Esophagus muscularis mucosa (tissue), 4 donors: ENCODE results near the gene WDR64. TPM values are rescaled to one million over a fixed set of nuclear protein-coding genes. Genes with fewer than 3 reads are reported as not detected.
"Not testable (repeated sequence)": the region's sequence is repeated elsewhere in the genome, so short reads cannot be mapped to it uniquely, and the experiment has no call there.

Source experiments
- DNase-seq: peaks from one replicate; pipeline ENCODE4 v3.0.0-alpha.2; 2017; ENCODE audit errors: extremely low spot score
- H3K27ac ChIP-seq, 4 donors: fragments of 200-600 bp; sonication (generic); replicated peaks in 1 of 4; 1 replicate in 3 of 4; 2 replicates in 1 of 4; pipeline ENCODE4 v1.5.1; 2016 to 2019; ENCODE audit warnings: mild to moderate bottlenecking in 1 of 4
- H3K27me3 ChIP-seq, 4 donors: fragments of 200-600 bp; sonication (generic); one replicate each; pipeline versions ENCODE4 v1.5.1 to v1.6.0; 2016 to 2019
- H3K36me3 ChIP-seq, 4 donors: fragments of 200-600 bp; sonication (generic); one replicate each; pipeline ENCODE4 v1.5.1; 2016 to 2019
- H3K4me1 ChIP-seq, 4 donors: fragments of 200-600 bp; sonication (generic); one replicate each; pipeline ENCODE4 v1.5.1; 2016 to 2019
- H3K4me3 ChIP-seq, 4 donors: fragments of 200-600 bp; sonication (generic); 1 replicate in 2 of 4; 2 replicates in 2 of 4; pipeline ENCODE4 v1.5.1; 2016 to 2019; ENCODE audit warnings: mild to moderate bottlenecking in 4 of 4, moderate library complexity in 1 of 4
- H3K9me3 ChIP-seq, 4 donors: fragments of 200-600 bp; sonication (generic); 1 replicate in 3 of 4; 2 replicates in 1 of 4; pipeline ENCODE4 v1.5.1; 2016 to 2019
- EP300 ChIP-seq: sonication (generic); formaldehyde crosslinking; IDR thresholded peaks from one replicate; pipeline ENCODE4 v1.6.1; 2017; ENCODE audit warnings: antibody characterized with exemption
- POLR2A ChIP-seq: fragments of 450-650 bp; IDR thresholded peaks from one replicate; pipeline ENCODE4 v1.6.1; 2017; ENCODE audit warnings: antibody characterized with exemption, moderate library complexity, mild to moderate bottlenecking, low read depth
- POLR2AphosphoS5 ChIP-seq, 2 donors: sonication (generic); formaldehyde crosslinking; IDR thresholded peaks; one replicate each; pipeline ENCODE4 v1.6.1; 2017; ENCODE audit warnings: antibody characterized with exemption in 2 of 2
- WGBS: methylation state at CpG from one replicate; pipeline ENCODE4 v1.1.5; 2018; 5-methylcytosine and 5-hydroxymethylcytosine counted together
- intact Hi-C: fragments of 100-400 bp; cut with DNase I; formaldehyde crosslinking; loops from one replicate; pipeline ENCODE4 v1.15.1; 2023
- total RNA-seq, 4 donors: library from RNA; depleted of rRNA; stranded (reverse); fragments of >200 nt; gene quantifications; one replicate each; pipeline versions ENCODE4 v1.1.0 to v1.2.1, GENCODE V29; 2016
- TF ChIP-seq, protein P1 (sequence below), 3 experiments: fragments of 200-600 bp in 2 of 3; fragments of 450-650 bp in 1 of 3; sonication (generic) in 2 of 3; IDR thresholded peaks; one replicate each; pipeline ENCODE4 v1.5.1; 2017 to 2019; ENCODE audit warnings: antibody characterized with exemption in 3 of 3, mild to moderate bottlenecking in 2 of 3, moderate library complexity in 1 of 3

The WDR64 gene
- total RNA-seq, 4 donors from 2014 or later, result not detected

DNA sequence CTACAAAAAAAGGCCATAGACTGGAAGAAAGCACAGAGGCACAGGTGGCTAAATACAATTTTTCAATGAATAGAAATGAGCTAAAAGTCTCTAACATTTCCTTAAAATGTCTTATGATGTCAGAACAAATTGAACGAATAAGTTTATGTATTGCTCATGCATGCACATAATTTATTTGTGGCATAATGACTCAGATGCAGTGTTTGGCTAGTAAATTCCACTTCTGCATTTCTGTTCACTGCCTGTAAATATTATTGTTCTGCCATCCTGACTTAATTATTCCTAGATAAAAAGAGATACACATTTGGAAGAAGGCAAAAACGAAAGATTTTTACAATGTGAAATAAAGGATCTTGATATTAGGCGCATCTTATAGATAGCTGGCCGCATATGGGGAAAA lies 169.3 kb downstream of the WDR64 start:
- H3K9me3 ChIP-seq, result no peaks in the 10 kb centered on the region
- H3K36me3 ChIP-seq, result no peaks in the 10 kb centered on the region
- DNase-seq, result no peak
- TF ChIP-seq POLR2A (no peak), POLR2AphosphoS5 (IDR thresholded peaks at IDR 0.05) (no peak), EP300 (no peak)
- TF ChIP-seq, protein P1, sequence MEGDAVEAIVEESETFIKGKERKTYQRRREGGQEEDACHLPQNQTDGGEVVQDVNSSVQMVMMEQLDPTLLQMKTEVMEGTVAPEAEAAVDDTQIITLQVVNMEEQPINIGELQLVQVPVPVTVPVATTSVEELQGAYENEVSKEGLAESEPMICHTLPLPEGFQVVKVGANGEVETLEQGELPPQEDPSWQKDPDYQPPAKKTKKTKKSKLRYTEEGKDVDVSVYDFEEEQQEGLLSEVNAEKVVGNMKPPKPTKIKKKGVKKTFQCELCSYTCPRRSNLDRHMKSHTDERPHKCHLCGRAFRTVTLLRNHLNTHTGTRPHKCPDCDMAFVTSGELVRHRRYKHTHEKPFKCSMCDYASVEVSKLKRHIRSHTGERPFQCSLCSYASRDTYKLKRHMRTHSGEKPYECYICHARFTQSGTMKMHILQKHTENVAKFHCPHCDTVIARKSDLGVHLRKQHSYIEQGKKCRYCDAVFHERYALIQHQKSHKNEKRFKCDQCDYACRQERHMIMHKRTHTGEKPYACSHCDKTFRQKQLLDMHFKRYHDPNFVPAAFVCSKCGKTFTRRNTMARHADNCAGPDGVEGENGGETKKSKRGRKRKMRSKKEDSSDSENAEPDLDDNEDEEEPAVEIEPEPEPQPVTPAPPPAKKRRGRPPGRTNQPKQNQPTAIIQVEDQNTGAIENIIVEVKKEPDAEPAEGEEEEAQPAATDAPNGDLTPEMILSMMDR (IDR thresholded peaks at IDR 0.05), result no peak
- no peak overlapping the region for H3K4me3 ChIP-seq
- WGBS, result 84% methylated on average over 4 of the region's 4 CpGs
- H3K4me1 ChIP-seq, result no peaks in the 10 kb centered on the region
- H3K27ac ChIP-seq, result no peak overlapping the region
- no peaks in the 10 kb centered on the region for H3K27me3 ChIP-seq
- intact Hi-C loops, result no loop called here

DNA sequence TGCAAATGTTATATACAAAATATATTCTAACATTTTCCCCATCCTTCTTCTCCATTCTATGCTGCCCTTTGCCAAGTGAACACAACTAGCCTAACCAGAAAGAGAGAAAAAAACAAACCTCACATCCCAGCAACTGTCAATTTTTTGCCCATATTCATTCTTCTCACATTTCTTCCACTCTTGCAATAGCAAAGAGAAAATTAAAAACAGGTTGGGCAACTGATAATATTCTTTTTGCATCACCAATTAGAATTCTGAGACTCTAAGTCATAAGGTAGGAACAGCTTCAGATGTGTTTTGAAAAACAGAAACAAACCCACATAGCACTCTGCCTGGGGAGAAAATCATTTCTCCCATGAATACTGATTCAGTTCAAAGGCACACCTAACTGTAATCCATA lies 170.8 kb downstream of the WDR64 start:
- Histone ChIP-seq H3K4me1 (no peaks in the 10 kb centered on the region), H3K27ac (no peak overlapping the region), H3K4me3 (no peak overlapping the region), H3K9me3 (no peaks in the 10 kb centered on the region), H3K27me3 (no peaks in the 10 kb centered on the region), H3K36me3 (no peaks in the 10 kb centered on the region)
- no peak for DNase-seq
- intact Hi-C loops, result no loop called here
- no peak for TF ChIP-seq POLR2AphosphoS5 (IDR thresholded peaks at IDR 0.05)
- TF ChIP-seq POLR2A, result no peak
- TF ChIP-seq EP300, result no peak
- TF ChIP-seq, protein P1 (IDR thresholded peaks at IDR 0.05), result no peak

DNA sequence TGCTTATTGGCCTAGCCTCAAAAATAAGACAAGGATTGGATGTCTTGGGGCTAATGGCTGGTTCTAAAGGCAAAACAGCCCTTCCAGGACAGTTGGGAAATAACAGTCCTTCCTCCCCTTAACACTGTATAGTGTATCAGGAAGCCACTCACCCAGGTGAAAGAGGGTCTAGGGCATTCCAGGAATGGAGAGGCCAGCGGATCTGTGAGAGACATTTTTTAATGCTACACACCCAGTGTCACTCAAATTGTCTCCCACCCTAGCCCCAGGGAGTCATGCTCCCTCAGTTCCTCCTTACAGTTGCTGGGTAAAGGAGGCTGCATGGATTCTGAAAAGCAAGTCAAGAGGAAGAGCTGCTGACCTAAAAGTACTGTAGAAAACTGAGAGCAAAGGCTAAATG lies 171.8 kb downstream of the WDR64 start:
- Histone ChIP-seq H3K9me3 (no peaks in the 10 kb centered on the region), H3K4me1 (peaks cover 0 to 7% (median 1%) of the 10 kb centered on the region in 4 donors), H3K27ac (no peak overlapping the region), H3K36me3 (no peaks in the 10 kb centered on the region), H3K27me3 (no peaks in the 10 kb centered on the region), H3K4me3 (no peak overlapping the region)
- TF ChIP-seq POLR2AphosphoS5 (IDR thresholded peaks at IDR 0.05) (no peak), POLR2A (no peak), EP300 (no peak)
- TF ChIP-seq, protein P1 (IDR thresholded peaks at IDR 0.05), result no peak
- DNase-seq, result no peak
- WGBS, result 94% methylated on average over 1 of the region's 1 CpG
- intact Hi-C loops, result no loop called here

DNA sequence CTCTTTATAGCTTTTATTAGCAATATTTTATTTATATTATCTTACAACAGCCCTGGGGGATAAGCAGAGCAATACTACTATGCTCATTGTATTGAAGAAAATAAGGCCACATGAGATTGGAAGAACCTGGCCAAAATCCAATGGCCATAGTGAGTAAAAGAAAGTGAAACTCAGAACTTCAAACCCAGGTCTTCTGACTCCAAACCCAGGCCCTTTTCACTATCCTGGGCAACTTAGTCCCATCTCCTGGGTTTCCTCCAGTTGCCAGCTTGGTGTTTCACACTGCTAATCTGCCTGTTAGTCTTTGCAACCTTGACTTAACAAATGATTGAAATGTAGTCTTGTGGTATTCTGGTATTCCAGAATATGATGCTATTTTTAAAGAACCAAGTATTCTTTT lies 173.5 kb downstream of the WDR64 start:
- peaks cover 0 to 8% (median 1%) of the 10 kb centered on the region in 4 donors for H3K4me1 ChIP-seq
- no peak overlapping the region for H3K4me3 ChIP-seq
- intact Hi-C loops, result no loop called here
- DNase-seq, result no peak
- TF ChIP-seq EP300 (no peak), POLR2AphosphoS5 (IDR thresholded peaks at IDR 0.05) (no peak), POLR2A (no peak)
- TF ChIP-seq, protein P1 (IDR thresholded peaks at IDR 0.05), result no peak
- H3K9me3 ChIP-seq, result no peaks in the 10 kb centered on the region
- no peak overlapping the region for H3K27ac ChIP-seq
- peaks cover 0 to 3% (median 0%) of the 10 kb centered on the region in 4 donors for H3K27me3 ChIP-seq
- no peaks in the 10 kb centered on the region for H3K36me3 ChIP-seq

DNA sequence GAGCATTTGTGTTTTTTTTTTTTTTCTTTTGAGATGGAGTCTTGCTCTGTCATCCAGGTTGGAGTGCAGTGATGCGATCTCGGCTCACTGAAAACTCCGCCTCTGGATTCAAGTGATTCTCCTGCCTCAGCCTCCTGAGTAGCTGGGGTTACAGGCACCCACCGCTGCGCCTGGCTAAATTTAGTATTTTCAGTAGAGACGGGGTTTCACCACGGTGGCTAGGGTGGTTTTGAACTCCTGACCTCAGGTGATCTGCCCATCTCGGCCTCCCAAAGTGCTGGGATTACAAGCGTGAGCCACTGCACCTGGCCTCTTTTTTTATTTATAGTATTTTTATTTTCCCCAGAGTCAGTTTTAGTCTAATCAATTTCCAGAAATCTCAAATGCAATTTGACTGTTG lies 174.5 kb downstream of the WDR64 start:
- not testable (repeated sequence) for H3K27ac ChIP-seq
- 93% methylated on average over 9 of the region's 9 CpGs for WGBS

More for the DNA sequence above, 174.5 kb downstream of the WDR64 start:
- H3K9me3 ChIP-seq, intact Hi-C loops, DNase-seq, H3K4me1 ChIP-seq, H3K4me3 ChIP-seq, H3K36me3 ChIP-seq, H3K27me3 ChIP-seq: not testable (repeated sequence)
